DMS 273 (cell line): ENCODE data around the gene ARF1.

ENCODE experiments used
- DNase-seq: peaks from one replicate; lab custom pipeline; 2025; ENCODE audit not compliant: unreplicated experiment; lab: John Stamatoyannopoulos, UW

Gene ARF1

GRCh38 chr1:228082214-228082917, at the start of gene ARF1:
Gene ARF1, plus strand, starts transcription at chr1:228082708. Its CDS starts 14,407 bp downstream, at chr1:228097115.
- DNase-seq: peak; percentile 98

DNA sequence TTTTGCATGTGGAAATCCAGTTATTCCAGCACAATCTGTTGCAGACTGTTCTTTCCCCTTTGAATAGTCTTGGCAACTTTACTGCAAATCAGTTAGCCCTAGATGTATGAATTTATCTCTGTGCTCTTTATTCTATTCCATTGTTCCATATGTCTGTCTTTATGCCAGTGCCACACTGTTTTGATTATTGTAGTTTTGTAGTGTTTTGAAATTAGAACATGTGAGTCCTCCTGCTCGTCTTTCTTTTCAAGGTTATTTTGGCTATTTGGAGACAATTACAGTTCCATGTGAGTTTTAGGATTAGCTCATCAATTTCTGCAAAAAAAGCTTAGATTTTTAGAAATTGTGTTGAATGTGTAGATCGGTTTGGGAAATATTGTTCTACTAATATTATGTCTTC, 49.1 kb upstream of the ARF1 start:
- DNase-seq: no peak

GRCh38 chr1:228034954-228035837, 47.3 kb upstream of the ARF1 start:
- no peak for DNase-seq

DNA sequence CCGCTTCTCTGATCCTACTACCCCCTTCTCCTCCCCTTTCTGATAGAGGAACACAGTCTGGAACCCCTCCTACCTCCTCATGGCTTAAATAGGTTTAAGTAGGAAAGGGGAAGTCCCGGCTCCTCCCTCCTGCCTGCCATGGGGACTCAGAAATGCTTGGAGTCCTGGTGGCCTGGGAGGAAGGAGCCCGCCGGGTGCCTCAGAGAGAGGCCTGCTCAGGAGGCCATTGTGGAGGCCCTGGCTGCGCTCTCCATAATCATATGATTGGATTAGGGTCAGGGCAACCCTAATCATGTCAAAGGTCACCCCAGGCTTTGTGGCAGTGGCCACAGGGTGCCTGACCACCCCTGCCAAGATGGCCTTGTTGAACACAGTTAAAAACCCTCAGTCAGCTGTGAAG, 46.7 kb upstream of the ARF1 start:
- no peak for DNase-seq

GRCh38 chr1:228036701-228037231, 45.7 kb upstream of the ARF1 start:
- no peak for DNase-seq

DNA sequence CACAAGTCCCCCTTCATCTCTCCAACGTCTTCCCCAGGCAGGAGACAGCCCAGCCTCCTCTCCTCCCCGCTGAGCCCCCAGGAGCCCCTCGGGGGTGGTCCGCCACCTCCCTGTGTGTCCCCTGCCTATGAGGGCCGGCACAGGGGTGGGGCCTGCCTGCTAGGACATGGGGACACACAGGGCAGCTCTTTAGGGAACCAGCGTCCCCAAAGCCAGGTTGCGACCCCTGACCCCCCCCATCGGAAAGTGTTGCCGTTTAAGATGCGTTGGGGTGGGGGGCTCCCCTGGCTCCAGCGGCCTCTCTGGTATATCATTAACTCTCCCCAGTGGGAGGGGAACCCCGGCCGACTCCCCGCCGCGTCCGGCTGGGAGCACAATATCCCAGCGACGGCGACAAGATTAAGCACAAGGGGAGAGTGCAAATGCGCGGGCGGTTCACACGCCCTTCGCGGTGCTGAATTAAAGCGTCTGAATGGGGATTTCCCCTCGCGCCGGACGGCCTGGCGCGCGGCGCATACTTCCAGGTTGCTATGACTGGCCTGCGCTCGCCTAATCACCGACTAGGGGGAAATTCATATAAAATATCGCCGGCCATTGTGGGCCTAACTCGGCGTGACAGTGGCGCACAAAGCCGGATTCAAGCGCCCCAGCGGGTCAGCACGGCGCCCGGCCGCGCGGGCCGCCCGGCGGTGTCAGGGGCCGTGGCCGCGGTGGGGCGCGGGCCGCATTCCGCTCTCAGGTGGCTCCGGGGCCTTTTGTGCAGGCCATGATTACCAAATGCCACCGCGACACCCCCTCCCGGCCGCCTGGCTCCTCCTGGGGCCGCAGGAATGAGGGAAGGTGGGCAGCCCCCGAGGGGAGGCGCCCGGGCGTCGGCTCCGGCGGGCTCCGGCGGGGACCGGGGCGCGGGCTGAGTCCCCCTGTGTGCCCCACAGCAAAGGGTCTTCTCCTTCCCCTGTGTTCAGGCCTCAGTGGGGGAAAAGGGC, 44.8 kb upstream of the ARF1 start:
- DNase-seq: no peak

DNA sequence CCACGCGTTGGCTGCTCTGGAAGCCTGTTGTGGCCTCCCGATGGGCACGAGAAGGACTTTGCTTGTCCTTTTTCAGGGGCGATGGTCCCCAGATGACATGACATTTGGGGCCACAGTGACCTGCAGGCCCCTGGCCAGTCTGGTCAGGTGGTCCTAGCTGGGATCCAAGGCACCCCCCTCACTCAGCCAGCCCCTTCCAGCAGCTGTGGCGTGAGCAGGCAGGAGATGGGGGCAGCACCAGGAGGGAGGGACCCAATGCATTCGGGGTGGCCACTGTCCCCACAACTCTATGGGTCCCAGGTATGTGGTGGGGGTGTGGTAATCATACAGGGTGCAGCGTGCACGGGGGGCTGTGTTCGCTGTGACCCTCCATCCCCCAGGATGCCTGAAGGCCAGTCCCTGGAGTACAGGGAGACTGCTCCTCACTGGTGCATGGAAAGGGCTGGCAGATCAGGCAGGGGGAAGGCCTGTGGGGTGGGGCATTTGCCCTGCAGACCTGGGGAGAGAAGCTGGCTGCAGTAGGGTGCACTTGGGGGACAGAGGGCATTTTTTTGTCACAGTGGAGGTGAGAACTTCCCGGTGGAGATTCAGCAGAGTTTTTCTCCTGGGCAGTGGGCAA, 44.0 kb upstream of the ARF1 start:
- DNase-seq: no peak

DNA sequence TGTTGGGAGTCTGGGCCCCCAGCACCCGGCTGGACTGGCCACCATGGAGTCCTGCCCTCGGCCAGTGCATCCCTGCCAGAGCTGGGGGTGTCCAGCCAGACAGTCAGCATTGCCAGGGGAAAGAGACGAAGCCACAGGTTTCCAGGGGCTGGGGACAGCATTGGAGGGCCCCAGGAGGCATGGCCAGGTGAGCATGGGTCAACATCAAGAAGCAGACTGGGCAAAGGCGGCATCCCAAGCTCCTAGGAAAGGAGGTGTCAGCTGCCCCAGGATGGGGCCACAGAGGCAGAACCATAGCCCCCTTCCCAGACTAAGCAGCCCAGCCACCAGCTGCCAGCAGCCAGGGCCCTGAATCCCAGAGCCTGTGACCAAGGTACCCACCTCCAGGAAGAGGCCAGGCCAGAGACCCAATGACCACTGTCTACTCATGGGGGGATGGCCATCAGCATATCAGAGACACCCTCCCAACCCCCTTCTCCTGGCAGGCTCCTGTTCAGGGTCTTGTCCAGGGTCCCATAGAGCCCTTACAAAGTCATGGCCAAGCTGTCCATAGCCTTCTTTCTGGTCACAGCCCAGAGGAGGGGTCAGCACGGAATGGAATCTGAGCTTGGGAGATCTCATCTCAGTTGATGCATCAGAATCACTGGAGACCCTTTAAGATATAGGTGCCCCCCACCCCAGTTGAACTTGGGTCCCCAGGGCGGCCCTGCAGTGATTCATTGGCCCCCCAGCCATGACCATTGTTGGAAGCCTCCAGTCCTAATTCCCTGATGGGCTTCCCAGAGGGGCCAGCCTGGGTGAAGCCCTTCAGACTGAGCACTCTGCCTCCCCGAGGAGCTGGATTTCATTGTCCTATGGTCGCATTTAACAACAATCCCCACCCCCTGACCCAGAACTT, 43.3 kb upstream of the ARF1 start:
- DNase-seq: no peak

DNA sequence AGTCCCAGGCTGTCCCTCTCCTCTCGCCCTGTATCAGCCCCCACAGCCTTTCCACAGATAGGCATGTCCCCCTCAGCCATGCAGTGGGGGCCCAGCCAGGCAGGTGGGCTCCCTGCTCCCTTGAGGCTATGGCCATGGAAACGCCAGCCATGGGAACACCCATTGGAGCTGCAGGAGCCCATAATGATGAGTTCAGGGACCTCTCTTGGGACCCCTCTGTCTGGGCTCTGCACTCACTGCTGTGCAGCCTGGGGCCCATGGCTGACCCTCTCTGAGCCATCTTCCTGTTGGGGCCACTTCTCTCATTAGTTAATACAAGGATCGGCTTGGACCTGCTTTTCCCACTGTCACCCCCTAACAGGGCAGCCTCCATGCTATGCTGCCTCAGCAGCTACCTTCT, 42.5 kb upstream of the ARF1 start:
- no peak for DNase-seq

- no peak for DNase-seq
Observed at GRCh38 chr1:228041316-228041715, 41.2 kb upstream of the ARF1 start.

DNA sequence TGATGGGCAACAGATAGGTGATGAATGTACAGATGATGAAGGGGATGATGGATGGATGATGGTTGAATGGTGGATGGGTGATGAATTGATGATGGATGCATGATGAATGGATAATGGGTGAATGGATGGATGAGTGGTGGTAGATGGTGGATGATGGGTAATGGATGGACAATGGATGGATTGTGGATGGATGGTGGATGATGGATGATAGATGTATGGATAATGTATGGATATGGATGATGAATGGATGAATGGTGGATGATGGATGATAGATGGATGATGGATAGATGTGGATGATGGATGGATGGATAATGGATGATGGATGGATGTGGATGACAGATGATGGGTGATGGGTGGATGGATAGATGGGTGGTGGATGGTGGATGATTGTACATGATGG, 40.0 kb upstream of the ARF1 start:
- no peak for DNase-seq

DNA sequence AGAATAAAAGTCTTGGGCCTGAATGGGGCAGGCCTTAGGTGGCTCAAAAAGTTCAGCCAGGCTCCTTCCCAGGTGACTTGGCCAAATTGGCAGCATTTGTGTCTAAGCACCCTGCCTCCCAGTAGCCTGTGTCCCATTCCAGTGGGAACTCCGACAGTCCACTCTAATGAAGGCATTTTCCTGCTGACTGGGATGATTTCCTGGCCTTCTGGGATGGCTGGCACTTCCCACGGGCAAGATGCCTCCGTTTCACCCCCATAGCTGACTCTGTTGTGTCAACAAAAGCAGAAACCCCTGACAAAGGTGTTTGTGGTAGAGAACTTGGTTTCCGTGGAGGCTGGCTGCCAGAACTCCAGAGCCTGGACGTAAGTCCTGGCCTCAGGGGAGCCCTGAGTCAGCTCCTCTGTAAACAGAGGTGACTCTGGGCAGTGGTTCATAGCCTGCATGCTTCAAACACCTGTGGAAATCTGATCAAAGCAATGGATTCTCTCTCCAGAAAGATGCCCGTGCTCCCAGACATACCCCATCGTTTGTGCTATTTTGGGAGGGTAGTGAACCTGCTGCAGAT, 39.1 kb upstream of the ARF1 start:
- no peak for DNase-seq

GRCh38 chr1:228044961-228045360, 37.5 kb upstream of the ARF1 start:
- no peak for DNase-seq

GRCh38 chr1:228045405-228045804, 37.1 kb upstream of the ARF1 start:
- no peak for DNase-seq

- DNase-seq: no peak
Observed at GRCh38 chr1:228045871-228046270, 36.6 kb upstream of the ARF1 start.

DNA sequence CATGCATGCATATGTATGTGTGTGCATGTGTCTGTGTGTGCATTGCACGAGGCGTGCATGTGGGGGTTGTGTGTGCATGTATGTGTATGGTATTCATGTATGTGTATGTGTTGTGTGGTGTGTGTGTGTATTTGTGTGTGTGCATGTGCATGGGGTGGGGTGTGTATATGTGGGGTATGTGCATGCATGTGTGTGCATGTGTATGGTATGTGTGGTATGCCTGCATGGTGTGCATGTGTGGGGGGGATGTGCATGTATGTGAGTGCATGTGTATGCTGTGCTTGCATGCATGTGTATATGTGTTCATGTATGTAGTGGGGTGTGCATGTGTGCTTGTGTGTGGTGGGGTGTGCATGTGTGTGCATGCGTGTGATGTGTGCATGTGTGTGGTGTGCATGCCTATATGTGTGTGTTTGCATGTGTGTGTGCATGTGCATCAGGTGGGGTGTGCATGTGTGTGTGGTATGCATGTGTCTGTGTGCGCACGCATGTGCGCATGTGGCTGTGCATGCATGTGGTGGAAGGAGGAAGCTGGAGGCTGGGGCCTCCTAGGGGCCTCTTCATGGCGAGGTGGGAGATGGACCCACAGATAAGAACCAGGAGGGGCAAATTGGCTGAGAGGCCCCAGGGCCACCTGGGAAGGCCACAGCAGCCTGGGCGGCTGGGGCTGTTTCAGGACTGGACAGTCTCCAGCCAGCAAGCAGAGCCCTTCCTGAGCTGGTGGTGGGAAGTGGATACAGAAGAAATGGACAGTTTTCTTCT, 35.9 kb upstream of the ARF1 start:
- no peak for DNase-seq

DNA sequence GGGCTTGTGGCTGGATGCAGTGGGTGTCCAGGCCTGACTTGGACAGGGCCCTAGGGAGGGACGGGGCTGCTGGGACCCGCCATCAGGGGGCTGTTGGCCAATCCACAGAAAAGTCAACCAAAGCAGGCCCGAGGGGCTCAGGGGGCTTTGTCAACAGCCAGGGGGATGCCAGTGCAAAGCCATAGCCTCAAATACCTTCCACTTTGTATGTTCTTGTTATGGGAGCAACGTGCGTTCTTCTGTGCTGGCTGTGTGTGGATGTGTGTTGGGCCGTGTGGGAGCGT, 35.4 kb upstream of the ARF1 start:
- no peak for DNase-seq

DNA sequence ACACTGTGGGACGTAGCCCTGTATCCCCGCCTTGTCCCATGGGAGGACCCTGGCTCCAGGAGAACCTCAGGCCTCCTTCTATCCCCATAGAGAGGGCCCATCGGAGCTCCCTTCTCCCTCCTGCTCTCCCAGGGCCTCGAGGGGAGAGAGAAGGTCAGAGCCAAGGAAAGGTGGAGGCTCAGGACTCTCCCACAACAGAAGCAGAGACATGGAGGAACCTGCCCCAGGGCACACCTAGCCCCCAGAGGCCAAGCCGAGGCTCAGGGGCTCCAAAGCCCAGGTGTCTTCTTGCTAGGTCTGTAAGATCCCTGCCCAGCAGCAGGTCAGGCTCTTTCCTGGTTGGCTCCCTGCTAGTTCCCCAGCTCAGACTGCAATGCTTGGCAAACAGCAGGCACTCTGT, 34.4 kb upstream of the ARF1 start:
- DNase-seq: no peak
